Tibial nerve (tissue), 4 donors: Measurements from ENCODE around the gene CORO1C.

Experiments used
- CTCF ChIP-seq, 5 experiments: fragments of 200-600 bp in 3 of 5; fragments of 450-650 bp in 2 of 5; sonication (generic) in 3 of 5; IDR thresholded peaks; one replicate each; pipeline ENCODE4 v1.5.1; 2016 to 2019; ENCODE audit warnings: antibody characterized with exemption in 5 of 5, mild to moderate bottlenecking in 3 of 5, moderate library complexity in 2 of 5
- EP300 ChIP-seq, 2 donors: sonication (generic); formaldehyde crosslinking; IDR thresholded peaks; one replicate each; pipeline ENCODE4 v1.6.1; 2017; ENCODE audit warnings: antibody characterized with exemption in 2 of 2, mild to moderate bottlenecking in 1 of 2
- POLR2A ChIP-seq, 2 donors: fragments of 450-650 bp; IDR thresholded peaks; one replicate each; pipeline ENCODE4 v1.6.1; 2017; ENCODE audit warnings: antibody characterized with exemption in 2 of 2, mild to moderate bottlenecking in 2 of 2, moderate library complexity in 2 of 2

- TF ChIP-seq CTCF (IDR thresholded peaks at IDR 0.05) (no peak), EP300 (IDR thresholded peaks at IDR 0.05) (no peak), POLR2A (IDR thresholded peaks at IDR 0.05) (no peak)
Measured at GRCh38 chr12:108671110-108671509, 60.2 kb downstream of the CORO1C start.
